GM19328 (cell line): ENCODE data around the gene FHIP2A.
A peak's percentile ranks its signal among the peaks of the same experiment; 100 is the strongest.
"Not testable (repeated sequence)": the region's sequence is repeated elsewhere in the genome, so short reads cannot be mapped to it uniquely, and the experiment has no call there.

Experiments
- ATAC-seq: cut with Tn5 transposase; IDR thresholded peaks from one replicate; pipeline ENCODE4 v1.9.1; 2021; ENCODE audit warnings: mild to moderate bottlenecking, moderate library complexity; ENCODE audit not compliant: unreplicated experiment

Gene FHIP2A

GRCh38 chr10:114816308-114816707 lies 5.3 kb upstream of the FHIP2A start:
- no peak for ATAC-seq

GRCh38 chr10:114819322-114819721 lies 2.3 kb upstream of the FHIP2A start:
- ATAC-seq: no peak

GRCh38 chr10:114821915-114822443 lies 399 bp downstream of the FHIP2A start:
- ATAC-seq: peak; percentile 42

GRCh38 chr10:114822444-114823076 lies 980 bp downstream of the FHIP2A start:
- peak; percentile 12 for ATAC-seq

GRCh38 chr10:114823077-114823463 lies 1.5 kb downstream of the FHIP2A start:
- no peak for ATAC-seq

GRCh38 chr10:114824391-114824790 lies 2.8 kb downstream of the FHIP2A start:
- ATAC-seq: no peak

GRCh38 chr10:114825513-114826253 lies 4.1 kb downstream of the FHIP2A start:
- peak; percentile 33 for ATAC-seq

GRCh38 chr10:114829160-114829909 lies 7.8 kb downstream of the FHIP2A start:
- no peak for ATAC-seq

GRCh38 chr10:114831186-114831867 lies 9.7 kb downstream of the FHIP2A start:
- no peak for ATAC-seq

- no peak for ATAC-seq
These were observed 16.1 kb downstream of the FHIP2A start for GRCh38 chr10:114837690-114838089.

GRCh38 chr10:114839901-114840300 lies 18.3 kb downstream of the FHIP2A start:
- ATAC-seq: no peak

GRCh38 chr10:114845978-114846693 lies 24.6 kb downstream of the FHIP2A start:
- ATAC-seq: no peak

- not testable (repeated sequence) for ATAC-seq
These were observed 25.9 kb downstream of the FHIP2A start for GRCh38 chr10:114847517-114847916.

- ATAC-seq: no peak
These were observed 28.1 kb downstream of the FHIP2A start for GRCh38 chr10:114849674-114850073.

GRCh38 chr10:114850126-114850525 lies 28.5 kb downstream of the FHIP2A start:
- ATAC-seq: no peak

- ATAC-seq: no peak
These were observed 29.8 kb downstream of the FHIP2A start for GRCh38 chr10:114851336-114851735.

- no peak for ATAC-seq
These were observed 30.6 kb downstream of the FHIP2A start for GRCh38 chr10:114852197-114852596.

GRCh38 chr10:114854906-114855305 lies 33.3 kb downstream of the FHIP2A start:
- ATAC-seq: no peak

GRCh38 chr10:114855776-114856543 lies 34.4 kb downstream of the FHIP2A start:
- no peak for ATAC-seq
